K562 (cell line): ENCODE data around the gene CTSZ. TPM values are rescaled to one million over a fixed set of nuclear protein-coding genes. Genes with fewer than 3 reads are reported as not detected.
A peak's percentile ranks its signal among the peaks of the same experiment; 100 is the strongest.

Source experiments
- BHLHE40 ChIP-seq: IDR thresholded peaks from 2 replicates; pipeline ENCODE4 v1.6.1; 2011; ENCODE audit warnings: low read length, improper control_type of control experiment
- CAMTA2 ChIP-seq: fragments of 250-450 bp; sonication (Bioruptor Pico); conservative IDR thresholded peaks from 2 replicates; pipeline ENCODE4 v1.5.1; 2022
- ERF ChIP-seq: fragments of 450-650 bp; formaldehyde crosslinking; IDR thresholded peaks from 2 replicates; pipeline ENCODE4 v1.4.0; 2020; ENCODE audit warnings: mild to moderate bottlenecking, mixed read lengths
- FOXA3 ChIP-seq, 2 experiments: fragments of 450-650 bp in 1 of 2; sonication (generic) in 1 of 2; formaldehyde crosslinking; IDR thresholded peaks in 1 of 2; conservative IDR thresholded peaks in 1 of 2; 2 replicates each; pipeline versions ENCODE4 v1.4.0 to v1.8.0; 2020 to 2022; ENCODE audit warnings: mild to moderate bottlenecking in 2 of 2, missing genetic modification reagents in 1 of 2
- FUS ChIP-seq: fragments of 200-400 bp; formaldehyde crosslinking; optimal IDR thresholded peaks from 2 replicates; pipeline ENCODE3; 2017; ENCODE audit warnings: low read depth, low read length
- KDM5B ChIP-seq: fragments of 200-600 bp; sonication (generic); IDR thresholded peaks from 2 replicates; pipeline ENCODE4 v1.6.1; 2012; ENCODE audit warnings: low read depth, mild to moderate bottlenecking, moderate library complexity, low read length, control low read depth, inconsistent platforms; ENCODE audit not compliant: insufficient replicate concordance
- MAFG ChIP-seq: fragments of 450-650 bp; conservative IDR thresholded peaks from 2 replicates; pipeline ENCODE4 v1.6.1; 2016; ENCODE audit warnings: missing genetic modification characterization, missing compliant biosample characterization
- MTA2 ChIP-seq: fragments of 450-650 bp; IDR thresholded peaks from 2 replicates; pipeline ENCODE4 v1.6.1; 2016; ENCODE audit warnings: low read depth
- NCOA2 ChIP-seq, 2 experiments: fragments of 450-650 bp; IDR thresholded peaks; 2 replicates each; pipeline ENCODE4 v1.6.1; 2018; ENCODE audit warnings: mild to moderate bottlenecking in 2 of 2, moderate library complexity in 1 of 2; ENCODE audit not compliant: partially characterized antibody in 2 of 2
- NCOR1 ChIP-seq: fragments of 450-650 bp; IDR thresholded peaks from 2 replicates; pipeline ENCODE4 v1.6.1; 2016; ENCODE audit warnings: mild to moderate bottlenecking, moderate library complexity
- NFYB ChIP-seq: IDR thresholded peaks from 2 replicates; pipeline ENCODE4 v1.6.1; 2011; ENCODE audit warnings: mild to moderate bottlenecking, moderate library complexity; ENCODE audit not compliant: insufficient read length; ENCODE audit errors: extremely low read depth
- NR3C1 ChIP-seq: sonication (generic); formaldehyde crosslinking; IDR thresholded peaks from 2 replicates; pipeline ENCODE4 v1.8.1; 2022; ENCODE audit warnings: missing genetic modification reagents
- PPARD ChIP-seq: fragments of 250-450 bp; sonication (Bioruptor Pico); IDR thresholded peaks from 2 replicates; pipeline ENCODE4 v1.8.0; 2022; ENCODE audit warnings: inconsistent platforms, mild to moderate bottlenecking, moderate library complexity
- RBM15 ChIP-seq: fragments of 200-400 bp; formaldehyde crosslinking; IDR thresholded peaks from 2 replicates; pipeline ENCODE4 v1.6.1; 2018; ENCODE audit warnings: mild to moderate bottlenecking, low read length, moderate library complexity; ENCODE audit not compliant: insufficient read depth
- RFX5 ChIP-seq: IDR thresholded peaks from 2 replicates; pipeline ENCODE4 v1.6.1; 2011; ENCODE audit warnings: low read depth, mild to moderate bottlenecking, improper control_type of control experiment, low read length
- SUPT5H ChIP-seq: fragments of 450-650 bp; IDR thresholded peaks from 2 replicates; pipeline ENCODE4 v1.6.1; 2016
- TAF9B ChIP-seq: fragments of 450-650 bp; IDR thresholded peaks from 2 replicates; pipeline ENCODE4 v1.6.1; 2018; ENCODE audit warnings: mild to moderate bottlenecking; ENCODE audit not compliant: partially characterized antibody
- USF1 ChIP-seq: sonication (generic); formaldehyde crosslinking; IDR thresholded peaks from 2 replicates; pipeline ENCODE4 v1.9.0; 2022; ENCODE audit warnings: mild to moderate bottlenecking, missing genetic modification reagents
- XRCC5 ChIP-seq: fragments of 200-400 bp; formaldehyde crosslinking; IDR thresholded peaks from 2 replicates; pipeline ENCODE4 v1.6.1; 2017; ENCODE audit warnings: low read depth, mild to moderate bottlenecking, low read length
- YY1 ChIP-seq, 3 experiments: IDR thresholded peaks; 2 replicates each; pipeline ENCODE4 v1.6.1; 2011; ENCODE audit warnings: low read length in 2 of 3, mild to moderate bottlenecking in 2 of 3, moderate library complexity in 2 of 3, borderline replicate concordance in 1 of 3, control low read depth in 1 of 3, low read depth in 1 of 3; ENCODE audit not compliant: insufficient read depth in 3 of 3, insufficient replicate concordance in 2 of 3, control insufficient read depth in 1 of 3, insufficient read length in 1 of 3; ENCODE audit errors: extremely low read depth in 1 of 3
- ZNF12 ChIP-seq: sonication (generic); formaldehyde crosslinking; IDR thresholded peaks from 2 replicates; pipeline ENCODE4 v1.4.0; 2020; ENCODE audit warnings: mild to moderate bottlenecking, missing genetic modification reagents
- ZNF134 ChIP-seq: fragments of 250-450 bp; sonication (Bioruptor Pico); conservative IDR thresholded peaks from 2 replicates; pipeline ENCODE4 v1.4.0; 2020
- ZNF57 ChIP-seq: fragments of 450-650 bp; formaldehyde crosslinking; IDR thresholded peaks from 2 replicates; pipeline ENCODE4 v1.4.0; 2020; ENCODE audit warnings: mild to moderate bottlenecking, moderate library complexity
- ZNF583 ChIP-seq: fragments of 250-450 bp; sonication (Bioruptor Pico); IDR thresholded peaks from 2 replicates; pipeline ENCODE4 v1.4.0; 2020
- ZZZ3 ChIP-seq: fragments of 450-650 bp; IDR thresholded peaks from 2 replicates; pipeline ENCODE4 v1.6.1; 2016; ENCODE audit warnings: antibody characterized with exemption, mild to moderate bottlenecking, moderate library complexity
- polyA plus RNA-seq, 8 experiments: library from polyadenylated mRNA; depleted of rRNA in 4 of 8; stranded (reverse) in 5 of 8; unstranded in 3 of 8; fragments of >200 nt; fragmentation: Nextera tagmentation in 2 of 8; fragmentation: Illumina TruSeq in 1 of 8; extraction: Ambion mirVana in 2 of 8; extraction: Trizol in 1 of 8; gene quantifications; 2 replicates each; pipeline versions ENCODE4 v1.2.1 to v1.2.3, GENCODE V29; 2011 to 2014; ENCODE audit warnings: inconsistent platforms in 1 of 8, missing spikeins in 1 of 8
- total RNA-seq, 7 experiments: library from RNA; depleted of rRNA in 6 of 7; stranded (reverse); fragments of >200 nt in 6 of 7; fragmentation: Illumina TruSeq in 2 of 7; extraction: Trizol in 2 of 7; gene quantifications; 2 replicates each; pipeline versions ENCODE4 v1.2.1 to v1.2.3, GENCODE V29; 2011 to 2021; ENCODE audit warnings: low replicate concordance in 1 of 7
- TF ChIP-seq, protein P1 (sequence below): fragments of 450-650 bp; formaldehyde crosslinking; IDR thresholded peaks from 2 replicates; pipeline ENCODE4 v1.4.0; 2020; ENCODE audit warnings: mild to moderate bottlenecking, mixed read lengths
- TF ChIP-seq, protein P2 (sequence below): sonication (generic); formaldehyde crosslinking; IDR thresholded peaks from 2 replicates; pipeline ENCODE4 v1.5.0; 2020; ENCODE audit warnings: missing genetic modification reagents

Gene CTSZ
- total and polyA plus RNA-seq, 9 of the 15 experiments (the other 6 are each of a cell fraction or from before 2014, with no cell fraction given) = 1.6 to 143 (median 82.8) TPM

GRCh38 chr20:59031564-59032022, 24.5 kb upstream of the CTSZ start (continued):
- no peak for TF ChIP-seq ZNF57 (CRISPR knock-in tag)
- no peak for TF ChIP-seq NFYB
- TF ChIP-seq, protein P1, sequence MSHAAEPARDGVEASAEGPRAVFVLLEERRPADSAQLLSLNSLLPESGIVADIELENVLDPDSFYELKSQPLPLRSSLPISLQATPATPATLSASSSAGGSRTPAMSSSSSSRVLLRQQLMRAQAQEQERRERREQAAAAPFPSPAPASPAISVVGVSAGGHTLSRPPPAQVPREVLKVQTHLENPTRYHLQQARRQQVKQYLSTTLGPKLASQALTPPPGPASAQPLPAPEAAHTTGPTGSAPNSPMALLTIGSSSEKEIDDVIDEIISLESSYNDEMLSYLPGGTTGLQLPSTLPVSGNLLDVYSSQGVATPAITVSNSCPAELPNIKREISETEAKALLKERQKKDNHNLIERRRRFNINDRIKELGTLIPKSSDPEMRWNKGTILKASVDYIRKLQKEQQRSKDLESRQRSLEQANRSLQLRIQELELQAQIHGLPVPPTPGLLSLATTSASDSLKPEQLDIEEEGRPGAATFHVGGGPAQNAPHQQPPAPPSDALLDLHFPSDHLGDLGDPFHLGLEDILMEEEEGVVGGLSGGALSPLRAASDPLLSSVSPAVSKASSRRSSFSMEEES (CRISPR knock-in tag) = no peak
- TF ChIP-seq BHLHE40 = no peak
- 0 out of 2 replicates have a peak, but pooled peaks have one; percentile 30 for TF ChIP-seq CAMTA2 (CRISPR knock-in tag)
- TF ChIP-seq ZZZ3 = no peak
- no peak for TF ChIP-seq ZNF134
- TF ChIP-seq USF1 (CRISPR knock-in tag) = peak; percentile 71
- TF ChIP-seq RFX5 = no peak
- no peak for TF ChIP-seq RBM15
- no peak for TF ChIP-seq KDM5B
- no peak for TF ChIP-seq MTA2
- no peak for TF ChIP-seq FUS
- no peak for TF ChIP-seq NCOA2 (IDR thresholded peaks at IDR 0.05; ENCODE audit: partially characterized antibody in 2 of 2)
- TF ChIP-seq NR3C1 (CRISPR knock-in tag) = no peak
- TF ChIP-seq TAF9B = no peak
- 0 out of 2 replicates have a peak, but pooled peaks have one; percentile 60 for TF ChIP-seq PPARD (CRISPR knock-in tag)
- TF ChIP-seq ZNF583 = no peak
- no peak for TF ChIP-seq SUPT5H
- TF ChIP-seq NCOR1 = no peak
- 0 out of 2 replicates have a peak, but pooled peaks have one; percentile 29 for TF ChIP-seq ZNF12 (CRISPR knock-in tag)
- no peak for TF ChIP-seq MAFG (tag)
- no peak for TF ChIP-seq FOXA3 (CRISPR knock-in tag; conservative IDR thresholded peaks at IDR 0.05 in 1 of 2, IDR thresholded peaks at IDR 0.05 in 1 of 2)
- TF ChIP-seq, protein P2, sequence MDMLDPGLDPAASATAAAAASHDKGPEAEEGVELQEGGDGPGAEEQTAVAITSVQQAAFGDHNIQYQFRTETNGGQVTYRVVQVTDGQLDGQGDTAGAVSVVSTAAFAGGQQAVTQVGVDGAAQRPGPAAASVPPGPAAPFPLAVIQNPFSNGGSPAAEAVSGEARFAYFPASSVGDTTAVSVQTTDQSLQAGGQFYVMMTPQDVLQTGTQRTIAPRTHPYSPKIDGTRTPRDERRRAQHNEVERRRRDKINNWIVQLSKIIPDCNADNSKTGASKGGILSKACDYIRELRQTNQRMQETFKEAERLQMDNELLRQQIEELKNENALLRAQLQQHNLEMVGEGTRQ = peak; percentile 60
- TF ChIP-seq YY1 (IDR thresholded peaks at IDR 0.05; ENCODE audit: borderline replicate concordance in 1 of 3, control insufficient read depth in 1 of 3, extremely low read depth in 1 of 3, insufficient read depth in 3 of 3, insufficient read length in 1 of 3, insufficient replicate concordance in 2 of 3, low read depth in 1 of 3, low read length in 2 of 3) = peak in 1 of 3 experiments; percentile 59
- no peak for TF ChIP-seq ERF (CRISPR knock-in tag)
- TF ChIP-seq XRCC5 = 0 out of 2 replicates have a peak, but pooled peaks have one; percentile 21
